ENCODE measurements around the gene SRGAP3.

DNA sequence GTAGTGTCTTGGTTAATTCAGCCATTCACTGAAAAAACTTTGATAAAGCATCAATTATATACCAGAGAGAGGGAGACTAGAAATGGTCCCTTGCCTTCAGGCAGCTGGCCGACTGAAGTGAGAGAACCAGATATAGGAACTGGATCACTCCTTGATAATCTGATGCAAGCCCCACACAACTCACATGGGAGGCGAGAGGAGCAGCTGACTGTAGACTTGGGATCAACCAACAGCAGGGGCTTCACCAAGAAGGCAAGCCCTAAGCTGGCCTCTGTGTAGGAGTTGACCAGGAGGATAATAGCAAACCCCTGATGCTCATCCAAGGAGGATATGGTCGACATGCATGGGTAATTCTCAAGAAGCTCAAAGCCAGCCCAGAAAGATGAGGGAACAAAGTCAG lies 133.1 kb downstream of the SRGAP3 start:
- no peak for TF ChIP-seq EZH2 (IDR thresholded peaks at IDR 0.05; ENCODE audit: low read length, missing control alignments)
- TF ChIP-seq CTCF (conservative IDR thresholded peaks at IDR 0.05 in 1 of 2, IDR thresholded peaks at IDR 0.05 in 1 of 2; ENCODE audit: low read depth in 1 of 2, low read length in 2 of 2): no peak
